Left lung (tissue), 10 donors: Measurements from ENCODE around the gene ADGRG4. TPM values are rescaled to one million over a fixed set of nuclear protein-coding genes. Genes with fewer than 3 reads are reported as not detected.
"Not testable (repeated sequence)": the region's sequence is repeated elsewhere in the genome, so short reads cannot be mapped to it uniquely, and the experiment has no call there.

ENCODE experiments used
- ATAC-seq: fragments of 200-7000 bp; cut with Tn5 transposase; one replicate; pipeline ENCODE4 v1.9.1; 2020; ENCODE audit warnings: moderate library complexity
- DNase-seq, 4 donors: peaks; one replicate each; pipeline ENCODE4 v3.0.0-alpha.2; 2013 to 2020
- H3K27ac ChIP-seq, 2 donors: fragments of 200-600 bp; sonication (generic) in 1 of 2; one replicate each; pipeline versions ENCODE4 v1.5.0 to v1.8.0; 2020 to 2021
- H3K27me3 ChIP-seq, 2 donors: fragments of 200-600 bp; sonication (generic) in 1 of 2; one replicate each; pipeline versions ENCODE4 v1.5.0 to v1.8.0; 2020 to 2021
- H3K36me3 ChIP-seq, 2 donors: fragments of 200-600 bp; sonication (generic) in 1 of 2; one replicate each; pipeline versions ENCODE4 v1.5.0 to v1.8.0; 2020 to 2021
- H3K4me1 ChIP-seq, 2 donors: fragments of 200-600 bp; one replicate each; pipeline ENCODE4 v1.8.0; 2021
- H3K4me3 ChIP-seq, 2 donors: fragments of 200-600 bp; sonication (generic) in 1 of 2; one replicate each; pipeline versions ENCODE4 v1.5.0 to v1.8.0; 2020 to 2021; ENCODE audit warnings: mild to moderate bottlenecking in 1 of 2
- H3K9me3 ChIP-seq, 2 donors: fragments of 200-600 bp; sonication (generic) in 1 of 2; one replicate each; pipeline versions ENCODE4 v1.5.0 to v1.8.0; 2020 to 2021
- CTCF ChIP-seq, 2 donors: fragments of 200-600 bp; sonication (generic) in 1 of 2; IDR thresholded peaks; one replicate each; pipeline versions ENCODE4 v1.5.0 to v1.8.0; 2021; ENCODE audit warnings: antibody characterized with exemption in 2 of 2
- intact Hi-C, 2 donors: fragments of 100-400 bp; cut with DNase I; formaldehyde crosslinking; loops; one replicate each; pipeline versions ENCODE4 v1.11.2 to v1.14.2; 2022
- polyA plus RNA-seq, 6 donors: library from polyadenylated mRNA; unstranded; fragments of 120-200 nt; gene quantifications; one replicate each; pipeline ENCODE4 v1.2.1, GENCODE V29; 2013; ENCODE audit not compliant: insufficient read length in 6 of 6
- total RNA-seq, 2 donors: library from RNA; stranded (reverse); fragmentation: NEBNext Ultra II Directional; extraction: Animal tissue kit (Norgen Biotek cat#: 25700); gene quantifications; one replicate each; pipeline ENCODE4 v1.2.1, GENCODE V29; 2021
- donor health status: DM: no; HTN: yes; CAD: no.
- donor health status: DM: no; HTN: no; CAD: no.

Gene ADGRG4
- total and polyA plus RNA-seq, 8 donors = 0.03 TPM; not detected in 7

- no peaks in the 10 kb centered on the region for H3K27me3 ChIP-seq
- no peak for TF ChIP-seq CTCF (IDR thresholded peaks at IDR 0.05)
- no peak overlapping the region for H3K4me3 ChIP-seq
- H3K27ac ChIP-seq = no peak overlapping the region
- no peaks in the 10 kb centered on the region for H3K4me1 ChIP-seq
- no peaks in the 10 kb centered on the region for H3K36me3 ChIP-seq
- H3K9me3 ChIP-seq = no peaks in the 10 kb centered on the region
- ATAC-seq = no peak
- no peak for DNase-seq
- intact Hi-C loops = no loop called here
Measured at GRCh38 chrX:136438192-136438591, 137.4 kb downstream of the ADGRG4 start.

GRCh38 chrX:136445674-136446073, 144.9 kb downstream of the ADGRG4 start:
- intact Hi-C loops, H3K36me3 ChIP-seq, H3K27me3 ChIP-seq, ATAC-seq, H3K4me1 ChIP-seq, H3K9me3 ChIP-seq, DNase-seq, H3K27ac ChIP-seq, H3K4me3 ChIP-seq: not testable (repeated sequence)

- Histone ChIP-seq H3K4me1 (no peaks in the 10 kb centered on the region), H3K36me3 (no peaks in the 10 kb centered on the region), H3K27me3 (no peaks in the 10 kb centered on the region), H3K4me3 (no peak overlapping the region), H3K27ac (no peak overlapping the region), H3K9me3 (no peaks in the 10 kb centered on the region)
- no peak for TF ChIP-seq CTCF (IDR thresholded peaks at IDR 0.05)
- DNase-seq (no peak), ATAC-seq (no peak)
- intact Hi-C loops = no loop called here
Measured at GRCh38 chrX:136446208-136446607, 145.4 kb downstream of the ADGRG4 start.

- no peak for TF ChIP-seq CTCF (IDR thresholded peaks at IDR 0.05)
- H3K4me1 ChIP-seq = no peaks in the 10 kb centered on the region
- no peaks in the 10 kb centered on the region for H3K27me3 ChIP-seq
- no peak for ATAC-seq
- H3K4me3 ChIP-seq = no peak overlapping the region
- H3K9me3 ChIP-seq = no peaks in the 10 kb centered on the region
- intact Hi-C loops = no loop called here
- no peaks in the 10 kb centered on the region for H3K36me3 ChIP-seq
- no peak for DNase-seq
- no peak overlapping the region for H3K27ac ChIP-seq
Measured at GRCh38 chrX:136447308-136447707, 146.5 kb downstream of the ADGRG4 start.

GRCh38 chrX:136447968-136448367, 147.2 kb downstream of the ADGRG4 start:
- Histone ChIP-seq H3K27me3 (no peaks in the 10 kb centered on the region), H3K36me3 (no peaks in the 10 kb centered on the region), H3K4me1 (no peaks in the 10 kb centered on the region), H3K4me3 (no peak overlapping the region), H3K9me3 (no peaks in the 10 kb centered on the region), H3K27ac (no peak overlapping the region)
- intact Hi-C loops = no loop called here
- TF ChIP-seq CTCF (IDR thresholded peaks at IDR 0.05) = no peak
- DNase-seq (no peak), ATAC-seq (no peak)

- ATAC-seq = no peak
- TF ChIP-seq CTCF (IDR thresholded peaks at IDR 0.05) = no peak
- no peak overlapping the region for H3K27ac ChIP-seq
Measured at GRCh38 chrX:136450050-136450830, 149.5 kb downstream of the ADGRG4 start.

More at GRCh38 chrX:136450050-136450830, 149.5 kb downstream of the ADGRG4 start:
- Histone ChIP-seq H3K27me3 (no peaks in the 10 kb centered on the region), H3K4me3 (no peak overlapping the region), H3K4me1 (no peaks in the 10 kb centered on the region), H3K36me3 (no peaks in the 10 kb centered on the region), H3K9me3 (no peaks in the 10 kb centered on the region)
- DNase-seq = no peak
- intact Hi-C loops = no loop called here
